Measurements from ENCODE around the gene OR5M11.

The OR5M11 gene

GRCh38 chr11:56495117-56495516 is 47.9 kb downstream of the OR5M11 start:
- TF ChIP-seq CTCF (IDR thresholded peaks at IDR 0.05; ENCODE audit: insufficient read depth, low read length, missing control alignments), result no peak
- H3K4me3 ChIP-seq (ENCODE audit: low read depth, low read length), result no peak overlapping the region
- ChIA-PET POLR2A (no interaction called here), CTCF (no interaction called here)
- DNase-seq (ENCODE audit: low read depth, low spot score), result no peak

Measured in AG04449 (cell line).